Neural crest cell (in vitro differentiated cells): ENCODE measurements around the gene LIPC. TPM values are rescaled to one million over a fixed set of nuclear protein-coding genes. Genes with fewer than 3 reads are reported as not detected.
A peak's percentile ranks its signal among the peaks of the same experiment; 100 is the strongest.

ENCODE experiments used
- DNase-seq: peaks from one replicate; pipeline ENCODE4 v3.0.0; 2021; ENCODE audit warnings: low read depth, mixed read lengths, low spot score
- H3K27ac Mint-ChIP-seq: one replicate; pipeline ENCODE4 v1.8.0; 2021; ENCODE audit warnings: mild to moderate bottlenecking, mixed read lengths; ENCODE audit not compliant: unreplicated experiment
- H3K27me3 Mint-ChIP-seq: 2 replicates; pipeline ENCODE4 v1.8.0; 2021; ENCODE audit warnings: low read depth, mild to moderate bottlenecking, mixed read lengths
- H3K36me3 Mint-ChIP-seq: 2 replicates; pipeline ENCODE4 v1.8.0; 2021; ENCODE audit warnings: low read depth, mild to moderate bottlenecking, mixed read lengths
- H3K4me1 Mint-ChIP-seq: 2 replicates; pipeline ENCODE4 v1.8.0; 2021; ENCODE audit warnings: mixed read lengths
- H3K4me3 Mint-ChIP-seq: one replicate; pipeline ENCODE4 v1.8.0; 2021; ENCODE audit warnings: mild to moderate bottlenecking, mixed read lengths
- H3K9me3 Mint-ChIP-seq: 2 replicates; pipeline ENCODE4 v1.8.0; 2021; ENCODE audit warnings: mixed read lengths
- CTCF ChIP-seq: fragments of 200-600 bp; sonication (generic); conservative IDR thresholded peaks from 2 replicates; pipeline ENCODE4 v1.5.0; 2021; ENCODE audit warnings: antibody characterized with exemption, mild to moderate bottlenecking
- total RNA-seq: library from RNA; stranded (reverse); gene quantifications from 2 replicates; pipeline ENCODE4 v1.2.1, GENCODE V29; 2021

LIPC gene
- total RNA-seq, 1 donor from 2014 or later: not detected

- Mint-ChIP-seq H3K4me3 (no peak overlapping the region), H3K27ac (no peak overlapping the region), H3K36me3 (no peaks in the 10 kb centered on the region), H3K4me1 (peaks cover 30% of the 10 kb centered on the region), H3K27me3 (no peaks in the 10 kb centered on the region), H3K9me3 (no peaks in the 10 kb centered on the region)
- TF ChIP-seq CTCF: no peak
- no peak for DNase-seq
Measured at GRCh38 chr15:58551084-58551763, 119.4 kb downstream of the LIPC start.

- Mint-ChIP-seq H3K27ac (peak overlapping the region; percentile 78), H3K4me3 (no peak overlapping the region), H3K27me3 (no peaks in the 10 kb centered on the region), H3K9me3 (no peaks in the 10 kb centered on the region), H3K4me1 (peaks cover 30% of the 10 kb centered on the region), H3K36me3 (no peaks in the 10 kb centered on the region)
- DNase-seq: no peak
- no peak for TF ChIP-seq CTCF
Measured at GRCh38 chr15:58551764-58552504, 120.1 kb downstream of the LIPC start.

GRCh38 chr15:58552505-58553364, 120.9 kb downstream of the LIPC start:
- H3K4me3 Mint-ChIP-seq: no peak overlapping the region
- H3K9me3 Mint-ChIP-seq: no peaks in the 10 kb centered on the region
- no peak for TF ChIP-seq CTCF
- H3K36me3 Mint-ChIP-seq: no peaks in the 10 kb centered on the region
- H3K4me1 Mint-ChIP-seq: peaks cover 30% of the 10 kb centered on the region
- H3K27me3 Mint-ChIP-seq: no peaks in the 10 kb centered on the region
- DNase-seq: no peak
- no peak overlapping the region for H3K27ac Mint-ChIP-seq

DNA sequence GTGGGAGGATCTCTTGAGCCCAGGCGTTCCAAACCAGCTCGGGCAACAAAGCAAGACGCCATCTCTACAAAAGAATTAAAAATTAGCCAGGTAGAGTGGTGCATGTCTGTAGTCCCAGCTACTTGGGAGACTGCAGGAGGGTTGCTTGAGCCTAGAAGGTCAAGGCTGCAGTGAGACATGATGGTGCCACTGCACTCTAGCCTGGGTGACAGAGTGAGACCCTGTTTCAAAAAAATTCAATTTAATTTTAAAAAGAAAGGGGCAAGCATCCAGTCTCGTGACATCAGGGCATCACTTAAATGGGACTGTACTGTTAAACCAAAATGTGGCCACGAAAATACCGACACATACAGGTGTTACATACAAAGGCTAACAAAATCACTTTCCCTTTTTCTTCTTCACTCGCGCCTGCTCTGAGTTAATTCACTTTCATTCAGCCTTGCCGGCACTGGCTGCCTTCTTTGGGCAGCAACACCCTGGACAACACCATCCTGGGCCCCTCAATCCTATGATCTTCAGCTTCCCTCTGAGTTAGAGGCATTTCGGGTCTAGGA, 121.7 kb downstream of the LIPC start:
- no peak overlapping the region for H3K27ac Mint-ChIP-seq
- no peaks in the 10 kb centered on the region for H3K36me3 Mint-ChIP-seq
- H3K4me1 Mint-ChIP-seq: peaks cover 30% of the 10 kb centered on the region
- H3K9me3 Mint-ChIP-seq: no peaks in the 10 kb centered on the region
- no peaks in the 10 kb centered on the region for H3K27me3 Mint-ChIP-seq
- DNase-seq: no peak
- no peak for TF ChIP-seq CTCF
- H3K4me3 Mint-ChIP-seq: no peak overlapping the region

- no peak overlapping the region for H3K4me3 Mint-ChIP-seq
- H3K27me3 Mint-ChIP-seq: no peaks in the 10 kb centered on the region
- no peak overlapping the region for H3K27ac Mint-ChIP-seq
- H3K4me1 Mint-ChIP-seq: peaks cover 30% of the 10 kb centered on the region
- H3K36me3 Mint-ChIP-seq: no peaks in the 10 kb centered on the region
- no peaks in the 10 kb centered on the region for H3K9me3 Mint-ChIP-seq
- DNase-seq: no peak
- TF ChIP-seq CTCF: no peak
Measured at GRCh38 chr15:58554758-58555157, 123.0 kb downstream of the LIPC start.
